HG03135 (cell line): ENCODE results near the gene MMADHC.

Experiments
- ATAC-seq: cut with Tn5 transposase; IDR thresholded peaks from one replicate; pipeline ENCODE4 v1.9.1; 2021; ENCODE audit warnings: mild to moderate bottlenecking, moderate library complexity; ENCODE audit not compliant: unreplicated experiment

The MMADHC gene

DNA sequence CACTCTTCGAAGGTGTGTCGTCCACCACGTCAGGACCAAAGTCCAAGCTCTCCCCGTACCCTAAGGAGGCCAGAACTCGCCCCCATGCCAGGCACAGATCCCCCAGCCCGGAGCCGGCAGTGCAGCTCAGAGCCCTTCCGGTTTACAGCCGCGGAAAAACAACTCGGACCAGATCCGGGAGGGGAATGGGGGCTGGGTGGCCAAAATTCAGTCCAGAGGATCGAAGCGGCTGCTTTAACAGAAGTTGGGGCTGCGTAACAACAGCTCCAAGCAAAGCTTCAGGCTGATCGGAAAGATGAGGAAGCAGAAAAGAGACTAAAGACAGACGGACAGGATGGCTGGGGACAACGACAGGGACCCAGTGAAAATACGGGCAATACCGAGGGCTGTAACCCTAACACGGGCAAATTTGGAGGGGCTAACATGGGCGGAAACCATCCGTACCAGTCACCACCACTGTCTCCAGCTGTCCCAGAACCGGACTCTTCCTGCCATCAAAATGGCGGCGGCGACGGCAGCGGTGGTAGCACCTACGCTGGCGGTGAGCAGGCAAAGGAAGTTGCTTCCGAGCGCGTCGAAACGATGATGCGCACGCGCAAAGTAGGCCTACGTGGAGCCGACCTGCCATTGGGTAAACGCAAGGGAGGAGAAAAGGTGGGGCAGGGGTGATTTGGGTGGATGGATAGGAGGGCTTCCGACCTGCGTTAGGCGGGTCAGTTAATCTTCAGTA, at the start of gene MMADHC:
Gene MMADHC, minus strand, starts transcription at position 556 of the 730 bp plus-strand sequence. CDS start 678 bp downstream, outside the sequence.
- ATAC-seq = peak; percentile 99

DNA sequence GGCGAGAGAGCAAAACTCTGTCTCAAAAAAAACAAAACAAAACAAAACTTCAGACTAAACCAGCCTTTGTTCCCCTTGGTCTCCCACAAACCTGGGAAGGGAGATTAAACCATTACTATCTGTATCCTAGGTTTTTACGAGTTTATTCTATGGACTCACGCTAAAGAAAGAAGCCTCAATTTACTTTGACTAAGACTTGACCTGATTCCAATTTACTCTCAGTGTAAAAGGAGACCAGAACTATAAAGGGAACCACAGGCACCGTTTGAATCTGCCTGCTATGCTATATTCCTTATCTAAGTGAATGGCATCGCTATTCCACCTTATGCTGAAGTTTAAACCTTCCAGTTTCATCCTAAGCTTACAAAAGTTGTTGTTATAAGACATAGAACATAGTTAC, 46.5 kb upstream of the MMADHC start:
- no peak for ATAC-seq

DNA sequence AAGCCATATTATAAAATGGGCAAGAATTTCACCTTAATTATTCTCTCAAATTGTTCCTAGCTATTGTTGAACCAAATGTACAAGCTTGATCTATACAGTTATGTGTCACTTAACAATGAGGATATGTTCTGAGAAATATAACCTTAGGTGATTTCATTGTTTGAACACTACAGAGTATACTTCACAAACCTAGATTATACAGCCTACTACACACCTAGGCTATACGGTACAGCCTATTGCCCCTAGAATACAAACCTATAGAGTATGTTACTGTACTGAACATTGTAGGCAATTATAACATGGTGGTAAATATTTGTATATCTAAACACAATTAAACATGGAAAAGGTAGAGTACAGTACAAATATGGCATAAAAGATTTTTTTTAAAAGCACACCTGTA, 42.9 kb upstream of the MMADHC start:
- ATAC-seq = no peak

DNA sequence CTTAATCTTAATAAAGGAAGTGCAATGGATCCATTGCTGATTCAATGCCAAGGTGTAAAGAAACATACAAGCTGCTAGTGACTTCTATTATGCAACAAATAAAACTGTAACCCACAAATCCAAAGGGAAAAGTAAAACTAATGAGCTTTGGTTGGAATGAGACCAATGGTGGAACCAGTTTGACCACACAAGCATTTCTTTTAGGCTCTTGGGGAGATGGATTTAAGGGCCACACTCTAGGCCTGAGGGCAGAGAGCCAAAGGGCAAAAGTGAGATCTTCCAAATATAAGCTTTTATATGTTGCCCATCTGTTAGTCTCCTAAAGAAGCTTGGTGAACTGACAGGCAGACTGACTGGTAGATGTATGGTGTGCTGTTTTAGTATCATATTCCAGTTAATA, 41.5 kb upstream of the MMADHC start:
- ATAC-seq = no peak

DNA sequence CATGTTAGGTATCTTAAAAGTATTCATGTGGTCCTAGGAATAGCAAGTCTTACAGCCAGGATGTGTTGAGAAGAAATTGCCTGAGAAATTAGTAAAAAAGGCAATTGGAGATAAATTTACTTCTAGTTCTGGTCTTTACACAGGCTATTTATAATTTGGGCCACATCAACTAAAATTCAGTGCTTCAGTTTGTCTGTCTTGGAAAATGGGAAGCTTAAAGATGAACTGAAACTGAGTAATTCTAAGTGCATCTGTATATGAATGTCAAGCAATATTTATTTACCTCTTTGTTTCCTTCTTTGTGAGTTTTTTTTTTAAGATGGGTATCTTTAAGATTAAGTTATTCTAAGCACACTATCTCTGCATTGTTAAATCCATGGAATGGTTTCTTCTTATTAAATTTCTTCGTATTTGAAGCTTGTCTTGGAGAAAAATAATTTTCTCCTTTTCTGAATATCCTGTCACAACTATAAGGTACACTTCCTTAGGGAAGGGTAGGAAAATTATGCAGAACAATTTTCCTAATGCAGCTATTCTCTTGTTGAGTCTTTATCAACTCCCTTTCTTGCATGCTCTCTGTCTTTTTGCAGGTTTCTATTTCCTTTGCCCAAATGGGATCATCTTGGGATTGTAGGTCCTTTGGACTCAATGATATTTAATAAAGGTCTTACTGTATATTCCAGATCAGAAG, 39.7 kb upstream of the MMADHC start:
- no peak for ATAC-seq

DNA sequence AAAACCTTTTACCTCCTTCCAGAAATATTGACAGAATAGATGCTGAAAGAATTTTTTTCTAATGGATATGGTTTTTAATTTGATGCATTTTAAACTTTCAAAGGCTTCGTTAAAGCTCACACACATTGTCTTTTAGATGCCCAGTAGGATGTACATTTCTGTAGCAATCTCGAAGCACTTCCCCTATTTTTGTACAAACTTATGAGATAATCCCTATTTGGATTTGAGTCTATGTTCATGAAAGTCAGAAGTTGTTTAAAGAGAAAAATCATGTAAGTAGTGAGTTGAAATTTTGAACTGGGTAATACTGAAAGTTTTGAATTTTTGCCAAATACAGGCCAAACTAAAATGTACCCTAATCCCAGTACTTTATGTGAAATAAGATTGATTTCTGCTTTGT, 38.1 kb upstream of the MMADHC start:
- ATAC-seq = no peak

DNA sequence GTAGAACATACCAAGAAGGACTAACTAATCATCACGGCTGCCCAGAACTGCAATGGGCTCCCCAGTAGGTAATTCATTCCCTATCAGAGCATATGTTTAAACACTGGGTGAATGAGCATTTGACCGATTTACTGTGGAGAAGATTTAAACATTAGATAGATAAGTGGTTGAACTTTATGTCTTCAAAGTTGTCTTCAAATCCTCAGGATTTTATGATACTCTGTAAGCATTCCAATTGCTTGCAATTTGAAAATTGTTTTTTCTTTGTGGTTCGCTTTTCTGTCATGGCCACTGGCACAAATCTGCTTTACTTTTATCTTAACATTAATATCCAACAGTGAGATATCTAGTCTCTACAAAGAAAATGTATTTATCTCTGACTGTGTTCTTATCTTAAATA, 37.7 kb upstream of the MMADHC start:
- ATAC-seq = no peak

DNA sequence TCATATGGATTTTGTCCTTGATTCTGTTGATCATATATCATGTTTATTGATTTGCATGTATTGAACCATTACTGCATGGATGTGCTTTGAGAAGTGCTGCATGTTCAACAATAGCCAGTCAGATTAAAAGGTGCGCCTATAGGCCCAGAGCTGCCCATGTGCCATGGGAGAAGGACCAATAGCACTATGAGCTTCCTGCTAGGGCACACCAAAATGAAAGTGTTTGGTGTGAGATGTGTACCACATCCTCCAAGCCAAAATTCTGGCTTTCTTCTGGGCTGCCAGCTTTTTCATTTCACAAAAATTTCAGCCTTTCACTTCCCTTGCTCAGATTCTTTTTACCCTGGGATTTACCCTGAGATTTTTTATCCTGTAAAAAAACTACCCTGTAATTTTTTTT, 34.8 kb upstream of the MMADHC start:
- no peak for ATAC-seq

DNA sequence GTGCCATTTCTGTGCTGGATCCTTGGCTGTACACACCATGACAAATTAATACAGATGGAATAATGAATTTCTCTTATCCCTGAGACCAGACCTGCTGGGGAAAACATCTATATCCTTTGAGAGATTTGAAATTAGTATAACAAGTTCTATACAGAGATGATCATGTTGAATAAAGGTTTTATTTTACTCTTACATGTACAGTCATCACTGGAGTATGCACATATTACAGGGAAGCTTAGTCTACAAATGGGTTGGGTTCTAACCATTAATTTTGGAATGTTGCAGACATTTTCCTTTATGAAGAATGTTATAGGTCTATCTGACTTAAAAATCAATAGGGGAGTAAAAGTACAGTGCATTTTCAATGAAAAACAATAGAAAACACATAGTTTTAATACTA, 29.9 kb upstream of the MMADHC start:
- ATAC-seq = no peak

DNA sequence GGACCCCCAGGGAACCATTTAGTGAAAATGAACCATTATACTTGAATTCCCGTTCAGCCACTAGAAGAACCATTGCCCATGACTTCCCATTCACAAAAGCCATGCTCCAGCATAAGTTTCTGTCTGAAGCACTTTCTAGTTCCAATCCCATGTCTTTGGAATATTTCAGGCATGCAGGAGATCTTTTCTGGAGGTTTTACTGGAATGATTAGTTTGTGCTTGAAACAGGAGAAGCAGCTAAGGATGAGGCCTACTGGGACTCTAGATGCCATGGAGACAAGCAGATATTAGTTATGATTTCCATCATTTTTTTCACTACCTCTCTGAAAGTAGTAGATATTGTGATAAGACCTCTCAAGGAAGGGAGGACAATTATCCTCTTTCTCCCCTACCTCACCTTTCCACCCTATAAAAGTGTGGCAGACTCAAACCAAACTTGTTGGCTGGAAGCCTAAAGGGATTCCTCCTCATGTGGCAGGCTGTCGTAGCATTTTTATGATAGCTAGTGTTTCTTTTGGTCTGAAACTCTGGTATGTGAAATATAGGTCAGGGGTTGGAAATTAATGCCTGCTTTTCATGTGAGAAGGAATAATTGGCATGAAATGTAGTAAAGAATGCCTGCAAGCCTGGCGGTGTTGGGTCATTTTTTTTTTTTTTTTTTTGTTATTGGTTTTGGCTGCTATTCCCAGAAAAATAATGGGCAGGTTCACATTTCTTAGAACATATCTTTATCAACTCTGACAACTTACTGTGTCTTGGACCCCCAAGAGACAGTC, 29.3 kb upstream of the MMADHC start:
- no peak for ATAC-seq

DNA sequence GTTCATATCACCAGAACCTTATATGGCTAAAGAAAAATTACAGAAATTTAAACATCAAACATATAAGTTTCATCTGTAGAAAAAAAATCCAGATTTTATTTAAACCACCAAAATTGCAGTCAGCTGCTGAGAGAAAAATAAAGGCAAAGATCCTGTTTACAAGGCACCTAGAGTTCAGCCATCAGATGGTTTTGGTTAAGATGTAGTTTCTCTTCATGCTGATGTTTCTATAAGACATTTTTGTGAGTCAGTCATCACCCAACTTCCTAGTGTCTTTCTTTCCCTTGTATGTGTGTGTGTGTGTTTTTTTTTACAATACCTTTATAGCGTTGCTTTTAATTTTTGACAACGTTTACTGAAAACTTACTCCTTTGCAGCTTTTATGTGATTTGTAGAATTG, 26.1 kb upstream of the MMADHC start:
- no peak for ATAC-seq

DNA sequence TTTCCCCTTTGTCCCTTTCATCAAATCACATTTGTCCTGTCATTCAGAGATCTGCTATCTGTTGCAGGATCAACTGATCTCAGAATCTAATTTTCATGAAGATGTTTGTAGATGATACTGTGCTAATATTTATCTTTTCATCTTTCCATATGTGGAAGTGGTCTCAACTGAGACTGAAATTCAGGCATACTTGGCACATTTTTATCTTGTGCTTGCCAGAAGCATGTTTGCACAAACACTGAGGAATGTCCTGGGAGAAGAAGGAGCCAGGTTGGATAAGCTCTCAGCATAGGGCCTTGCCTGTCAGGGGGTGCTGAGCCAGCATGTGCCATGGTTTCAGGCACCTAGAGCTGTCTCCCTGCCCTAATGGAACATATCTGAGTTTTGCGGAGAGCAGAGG, 24.5 kb upstream of the MMADHC start:
- ATAC-seq = no peak

DNA sequence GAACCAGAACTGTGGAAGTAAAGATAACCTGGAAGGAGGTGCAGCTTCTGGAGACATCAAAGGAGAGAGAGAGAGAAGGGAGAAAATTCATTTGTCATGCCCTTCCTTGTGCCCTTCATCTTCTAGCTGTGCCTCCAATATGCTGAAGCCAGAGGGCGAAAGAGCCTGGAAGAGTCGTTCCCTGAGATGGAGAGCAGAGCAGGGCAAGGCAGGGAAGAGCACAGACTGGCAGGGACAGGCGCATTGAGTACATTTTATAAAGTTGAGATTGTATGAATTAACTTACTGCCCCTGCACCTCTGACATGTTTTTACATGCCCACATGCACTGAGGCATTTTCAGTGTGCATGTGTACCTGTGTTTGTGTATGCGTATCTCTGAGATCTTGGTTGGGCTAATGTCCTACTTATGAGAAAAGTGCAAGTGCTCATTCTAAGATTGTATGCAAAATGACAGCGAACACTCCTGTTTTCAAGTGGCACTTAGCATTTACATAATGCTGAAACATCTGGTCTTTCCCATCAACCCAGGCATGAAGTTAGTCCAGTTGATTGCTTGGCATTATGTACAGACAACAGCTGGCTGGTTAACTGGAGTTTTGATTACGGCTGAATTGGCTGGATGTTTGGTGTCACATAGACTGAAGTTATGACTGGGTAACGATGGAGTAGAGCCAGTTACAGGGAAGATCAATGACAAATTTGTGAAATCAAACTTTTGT, 23.7 kb upstream of the MMADHC start:
- no peak for ATAC-seq

DNA sequence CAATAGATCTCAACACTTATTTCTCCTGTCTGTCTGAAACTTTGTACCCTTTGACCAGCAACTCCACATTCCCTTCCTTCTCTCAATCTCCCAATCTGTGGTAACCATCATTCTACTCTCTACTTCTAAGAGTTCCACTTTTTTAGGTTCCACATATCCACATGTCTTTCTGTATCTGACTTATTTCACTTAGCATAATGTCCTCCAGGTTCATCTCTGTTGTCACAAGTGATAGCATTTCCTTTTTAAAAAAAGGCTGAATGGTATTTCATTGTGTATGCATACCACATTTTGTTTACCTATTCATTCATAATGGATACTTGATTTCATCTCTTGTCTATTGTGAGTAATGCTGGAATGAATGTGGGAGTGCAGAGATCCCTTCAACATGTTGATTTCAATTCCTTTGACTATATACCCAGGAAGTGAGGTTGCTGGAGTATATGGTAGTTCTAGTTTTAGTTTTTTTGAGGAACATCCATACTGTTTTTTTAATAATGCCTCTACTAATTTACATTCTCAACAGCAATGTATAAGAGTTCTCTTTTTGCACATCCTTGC, 18.8 kb upstream of the MMADHC start:
- no peak for ATAC-seq

DNA sequence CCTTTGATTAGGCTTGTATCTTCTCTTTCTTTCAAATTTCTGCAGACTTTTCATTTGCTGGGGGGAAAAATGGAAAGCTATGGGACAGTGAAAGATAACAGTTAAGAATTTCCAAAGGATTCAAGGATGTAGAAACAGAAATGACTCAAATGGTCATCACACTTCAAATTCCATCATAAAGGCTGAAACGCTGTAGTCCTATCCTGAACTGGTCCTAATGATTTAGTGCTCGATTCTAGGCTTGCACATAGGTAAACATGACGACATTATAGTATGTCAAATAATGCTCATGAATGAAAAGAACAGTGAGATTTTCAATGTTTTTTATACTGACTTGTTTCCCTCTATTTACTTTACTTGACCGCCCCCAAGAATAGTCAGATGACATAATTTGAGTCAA, 15.7 kb upstream of the MMADHC start:
- ATAC-seq = no peak

DNA sequence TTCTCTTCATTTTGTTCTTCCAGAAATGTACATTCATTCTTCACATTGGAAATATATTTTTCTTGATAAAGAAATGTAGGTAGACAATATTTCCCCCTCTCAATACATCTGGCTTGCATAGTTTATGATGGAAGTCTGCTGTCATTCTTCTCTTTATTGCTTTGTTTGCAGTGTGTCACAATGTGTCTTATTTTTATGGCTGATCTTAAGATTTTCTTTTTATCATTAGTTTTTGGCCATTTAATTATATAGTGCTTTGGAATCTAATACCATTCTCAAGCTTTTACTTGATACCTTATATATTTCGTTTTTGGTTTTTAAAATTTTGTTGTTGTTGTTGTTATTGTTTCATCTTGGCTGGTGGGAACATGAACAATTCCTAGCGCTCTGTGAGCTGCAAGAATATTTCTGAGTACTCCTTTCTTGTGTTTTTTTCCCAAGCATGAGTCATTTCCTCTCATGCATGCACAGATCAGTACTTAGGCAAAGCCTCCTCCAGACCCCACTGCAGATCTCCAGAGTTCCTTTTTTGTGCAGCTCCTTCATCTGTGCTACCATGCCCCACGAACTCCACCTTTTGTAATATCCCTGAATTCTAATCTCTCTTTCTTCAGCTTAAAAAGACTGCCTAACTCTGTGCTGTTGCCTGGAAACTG, 13.7 kb upstream of the MMADHC start:
- no peak for ATAC-seq

DNA sequence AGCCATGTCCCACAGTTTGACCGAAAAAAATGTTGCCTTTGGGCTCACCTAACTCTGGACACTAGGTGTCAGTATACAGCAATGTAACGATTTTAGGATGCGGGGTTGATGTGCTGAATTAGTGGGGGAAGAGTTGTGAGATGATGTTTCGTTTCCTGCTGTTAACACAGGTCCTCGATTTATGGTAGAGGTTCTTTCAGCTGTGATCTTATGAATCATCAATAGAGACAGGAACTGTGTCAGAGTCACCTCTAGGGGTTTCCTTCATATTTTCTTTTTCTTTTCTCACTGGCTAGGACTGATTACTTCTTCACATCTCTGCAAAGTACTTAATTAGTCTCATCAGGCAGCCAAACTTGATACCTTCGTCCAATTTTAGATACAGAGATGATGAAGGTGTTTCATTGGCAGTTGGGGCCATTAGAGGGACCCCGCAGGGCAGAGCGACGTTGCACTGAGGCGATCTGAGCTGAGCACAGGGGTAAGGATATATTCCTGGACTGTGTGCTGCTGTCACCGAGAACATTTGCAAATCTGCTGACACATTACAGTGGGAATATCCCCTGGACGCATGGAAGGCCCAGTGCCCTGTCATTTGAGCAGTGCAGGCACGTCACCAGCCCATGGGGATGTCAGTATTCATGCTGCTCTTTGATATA, 10.2 kb upstream of the MMADHC start:
- ATAC-seq = peak; percentile 97

DNA sequence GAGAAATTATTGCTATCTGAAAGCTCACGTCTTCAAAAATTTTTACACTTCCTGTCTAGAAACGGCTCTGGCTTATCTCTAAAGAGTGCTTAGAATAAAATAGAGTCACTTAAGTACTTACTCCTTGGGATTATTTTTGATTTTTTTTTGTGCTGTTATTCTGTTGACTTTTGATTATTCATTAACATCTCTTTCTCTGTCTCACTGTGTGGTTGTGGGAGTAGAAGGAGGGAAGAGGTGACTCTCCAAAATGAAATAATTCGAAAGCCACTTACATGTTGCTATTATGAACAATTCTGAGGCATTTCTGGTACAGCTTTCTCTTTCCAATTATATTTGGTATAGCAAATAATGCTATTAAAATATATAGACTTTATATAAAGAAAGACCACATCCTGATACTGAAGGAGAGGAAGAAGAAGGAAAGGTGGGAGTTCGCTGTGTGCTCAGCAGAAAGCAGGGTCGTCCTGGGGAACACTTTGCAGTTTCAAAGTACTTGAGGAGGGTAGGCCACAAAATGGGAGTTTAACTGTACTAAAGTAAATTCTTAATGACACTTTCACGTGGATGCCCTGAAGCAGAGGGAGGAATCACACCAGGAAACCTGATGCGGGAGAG, 9.6 kb upstream of the MMADHC start:
- peak; percentile 16 for ATAC-seq

DNA sequence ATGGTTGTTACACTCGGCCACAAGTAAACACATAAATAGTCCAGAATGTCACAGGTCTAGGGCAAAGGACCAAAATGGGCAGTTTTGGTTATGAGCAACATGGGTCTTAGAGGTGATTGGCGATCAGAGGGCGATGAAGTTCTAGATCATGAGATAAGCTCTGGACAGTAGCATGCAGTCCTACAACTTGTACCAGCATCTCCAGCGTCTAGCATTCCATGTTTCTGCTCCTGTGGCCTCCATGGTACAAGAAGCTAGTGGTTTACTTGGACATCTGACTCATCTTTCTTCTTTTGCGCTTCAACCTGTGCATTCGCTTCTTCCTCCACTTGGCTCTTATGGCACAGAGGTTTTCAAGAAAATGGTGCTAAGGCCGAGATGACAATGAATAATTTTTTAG, 8.9 kb upstream of the MMADHC start:
- ATAC-seq = no peak
